Fibroblast of peridontal ligament (primary cell): ENCODE results near the gene MGRN1.

Experiments
- DNase-seq: peaks from one replicate; pipeline ENCODE4 v3.0.0-alpha.2; 2010; ENCODE audit errors: extremely low read depth

Gene MGRN1

DNA sequence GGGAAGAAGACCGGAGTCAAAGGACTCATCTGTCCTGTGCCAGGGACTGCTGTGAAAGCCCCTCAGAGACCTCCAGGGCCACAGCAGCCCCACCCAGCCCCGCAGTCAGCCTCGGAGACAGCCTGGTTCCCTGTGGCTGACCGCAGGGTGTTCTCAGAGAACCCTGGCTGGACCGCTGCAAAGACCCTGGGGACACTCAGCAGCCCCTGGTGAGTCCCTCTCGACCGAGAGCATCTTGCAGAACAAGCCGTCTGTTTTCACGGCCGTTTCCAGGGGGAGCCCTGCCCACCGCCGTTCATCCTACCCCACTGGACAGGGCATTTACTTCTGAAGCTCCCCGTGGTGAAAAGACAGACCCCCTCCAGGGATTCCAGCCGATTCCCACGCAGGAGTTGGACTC is 20.2 kb upstream of the MGRN1 start:
- no peak for DNase-seq

DNA sequence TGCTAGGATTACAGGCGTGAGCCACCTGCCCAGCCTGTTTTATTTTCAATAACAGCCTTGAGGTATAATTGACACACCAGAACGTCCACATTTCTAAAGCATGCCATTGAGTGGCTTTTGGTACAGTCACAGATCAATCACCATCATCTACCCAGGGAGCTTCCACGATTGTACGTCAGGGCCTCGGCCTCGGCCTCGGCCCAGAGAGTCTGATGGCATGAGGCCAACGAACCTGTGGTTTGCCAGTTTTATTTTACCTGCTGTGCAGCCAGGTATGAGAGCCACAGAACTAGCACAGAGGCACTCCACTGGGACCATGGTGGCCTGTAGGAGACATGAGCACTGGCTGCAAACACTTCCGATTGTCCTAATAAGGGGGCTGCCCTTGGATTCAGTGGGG is 18.3 kb upstream of the MGRN1 start:
- no peak for DNase-seq

DNA sequence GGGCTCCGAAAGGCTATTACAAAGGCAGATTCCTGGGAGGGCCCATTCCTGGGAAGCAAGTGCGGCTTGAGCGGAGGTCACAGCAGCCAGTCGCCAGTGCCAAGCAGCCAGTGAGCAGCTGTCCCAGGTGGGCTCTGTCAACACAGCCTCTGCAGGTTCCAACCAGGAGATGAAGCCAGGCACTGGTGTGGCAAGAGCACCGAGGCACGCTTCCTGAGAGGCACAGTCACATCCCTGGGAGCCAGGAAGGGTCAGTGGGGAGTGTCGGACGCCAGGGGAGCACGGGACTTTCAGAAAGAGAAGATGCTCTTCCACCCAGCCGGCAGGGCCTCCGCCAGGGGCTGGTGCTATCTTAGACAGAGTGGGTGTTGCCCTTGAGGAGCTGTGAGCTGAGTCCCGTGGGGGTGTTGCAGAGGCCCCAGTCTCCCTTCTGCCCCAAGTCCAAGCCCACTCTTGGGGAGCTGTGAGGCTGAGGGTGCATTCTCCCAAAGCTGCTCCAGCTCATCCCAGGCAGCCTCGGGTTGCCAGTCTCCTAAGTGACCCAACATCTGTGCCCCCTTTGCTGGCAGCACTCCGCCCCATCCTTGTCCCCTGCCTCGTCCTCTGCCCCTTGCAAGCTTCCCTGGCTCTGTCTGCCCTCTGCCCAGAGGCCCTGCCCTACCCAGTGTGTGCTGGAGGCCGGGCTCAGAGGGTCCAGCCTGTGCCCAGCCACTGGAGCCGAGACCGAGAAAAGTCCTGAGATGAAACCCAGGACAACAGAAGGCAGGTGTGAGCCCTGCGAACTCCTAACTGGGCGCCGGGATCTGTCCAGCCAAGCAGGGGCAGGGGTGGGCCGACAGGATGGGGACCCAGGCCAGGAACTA is 16.6 kb upstream of the MGRN1 start:
- DNase-seq = no peak

DNA sequence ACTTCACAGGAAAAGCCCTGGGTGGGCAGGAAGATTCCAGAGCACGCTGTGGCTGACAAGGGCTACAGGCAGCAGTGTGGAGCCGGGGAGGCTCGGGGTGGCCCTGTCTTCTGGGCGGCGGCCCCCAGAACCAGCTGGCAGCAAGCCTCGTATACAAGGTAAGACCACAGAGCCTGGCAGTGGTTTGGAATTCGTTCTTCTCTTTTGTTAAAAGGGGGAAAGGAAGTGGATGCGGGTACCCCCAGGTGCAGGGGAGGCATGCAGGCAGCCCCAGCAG is 16.0 kb upstream of the MGRN1 start:
- DNase-seq = no peak

DNA sequence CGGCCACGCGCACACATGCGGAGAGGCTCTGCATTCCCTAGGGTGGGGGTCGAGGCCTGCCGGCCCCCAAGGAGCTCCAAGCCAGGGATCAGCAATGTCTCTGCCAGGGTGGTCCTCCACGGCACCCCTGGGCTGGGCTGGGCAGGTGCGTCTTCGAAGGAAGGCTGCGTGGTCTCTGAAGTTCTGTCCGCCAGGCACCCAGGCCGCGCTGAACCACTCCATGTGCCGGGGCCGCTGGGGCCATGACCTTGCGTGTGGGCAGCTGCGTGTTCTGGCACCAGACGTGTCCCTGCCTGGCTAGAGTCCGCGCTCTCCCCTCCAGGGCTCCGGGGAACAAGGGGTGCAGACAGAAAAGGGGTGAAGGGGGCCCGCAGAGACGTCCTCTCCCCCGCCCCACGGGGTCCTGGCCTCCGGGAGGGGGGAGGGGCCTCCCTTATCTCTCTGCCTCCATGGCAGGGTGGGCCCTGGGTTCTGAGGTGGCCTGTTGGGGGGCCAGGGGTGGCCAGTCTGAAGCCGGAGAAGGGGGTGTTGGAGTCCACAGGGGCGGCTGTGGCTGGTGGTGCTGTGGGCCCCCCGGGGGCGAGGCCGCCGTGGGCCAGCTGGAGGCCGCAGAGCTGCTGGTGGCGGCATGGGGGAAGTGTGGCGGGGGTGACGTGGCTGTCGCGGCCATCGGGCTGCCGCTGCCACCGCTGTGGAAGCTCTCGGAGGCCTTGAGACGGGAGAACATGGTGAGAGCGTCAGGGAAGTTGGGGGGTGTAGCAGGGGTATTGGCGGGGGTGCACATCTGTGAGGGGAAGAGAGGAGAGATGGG is 15.2 kb upstream of the MGRN1 start:
- no peak for DNase-seq

DNA sequence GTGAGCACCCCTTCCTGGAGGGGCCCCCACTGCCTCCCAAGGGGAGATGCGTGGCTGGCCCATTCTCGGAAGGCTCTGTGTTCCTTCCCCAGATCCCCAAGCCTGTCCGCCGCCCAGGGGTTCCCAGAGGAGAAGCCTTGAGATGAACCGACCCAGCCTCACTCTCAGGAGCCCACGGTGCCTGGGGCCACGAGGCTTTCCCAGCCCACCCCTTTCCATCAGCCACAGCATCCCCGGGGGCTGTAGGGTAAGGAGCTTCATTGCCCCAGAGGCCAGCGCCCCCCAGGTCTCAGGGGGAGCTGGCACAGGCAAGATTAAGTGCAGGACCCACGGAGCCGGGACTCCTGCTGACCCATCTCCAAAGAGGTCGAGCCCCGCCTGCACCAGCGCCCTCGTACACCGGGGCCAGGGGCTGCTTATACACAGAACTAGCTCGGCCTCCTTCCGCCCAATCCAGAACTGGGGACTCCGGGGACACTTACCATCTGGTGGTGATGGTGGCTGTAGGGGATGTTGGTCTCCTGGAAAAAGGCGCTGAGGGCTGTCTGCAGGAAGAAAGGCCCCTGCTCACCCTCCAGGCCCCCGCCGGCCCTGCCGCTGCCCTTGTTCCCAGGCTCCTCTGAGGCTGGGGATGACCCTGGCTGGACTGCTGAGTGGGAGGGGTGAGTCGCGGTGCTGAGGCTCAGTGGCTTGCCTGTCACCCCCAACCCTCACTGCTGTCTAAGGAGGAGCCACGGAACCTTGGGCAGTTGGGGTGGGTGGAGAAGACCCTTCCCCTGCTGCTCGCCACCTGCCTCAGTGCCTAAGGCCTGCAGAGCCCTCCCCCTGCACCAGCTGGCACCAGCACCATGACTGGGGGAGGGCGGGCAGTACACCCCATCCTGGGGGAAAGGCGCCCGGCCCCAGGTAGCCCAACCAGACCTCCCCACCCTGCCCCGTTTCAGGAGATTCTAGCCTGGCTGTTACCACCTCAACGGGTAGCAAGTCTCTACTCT is 14.3 kb upstream of the MGRN1 start:
- DNase-seq = no peak

DNA sequence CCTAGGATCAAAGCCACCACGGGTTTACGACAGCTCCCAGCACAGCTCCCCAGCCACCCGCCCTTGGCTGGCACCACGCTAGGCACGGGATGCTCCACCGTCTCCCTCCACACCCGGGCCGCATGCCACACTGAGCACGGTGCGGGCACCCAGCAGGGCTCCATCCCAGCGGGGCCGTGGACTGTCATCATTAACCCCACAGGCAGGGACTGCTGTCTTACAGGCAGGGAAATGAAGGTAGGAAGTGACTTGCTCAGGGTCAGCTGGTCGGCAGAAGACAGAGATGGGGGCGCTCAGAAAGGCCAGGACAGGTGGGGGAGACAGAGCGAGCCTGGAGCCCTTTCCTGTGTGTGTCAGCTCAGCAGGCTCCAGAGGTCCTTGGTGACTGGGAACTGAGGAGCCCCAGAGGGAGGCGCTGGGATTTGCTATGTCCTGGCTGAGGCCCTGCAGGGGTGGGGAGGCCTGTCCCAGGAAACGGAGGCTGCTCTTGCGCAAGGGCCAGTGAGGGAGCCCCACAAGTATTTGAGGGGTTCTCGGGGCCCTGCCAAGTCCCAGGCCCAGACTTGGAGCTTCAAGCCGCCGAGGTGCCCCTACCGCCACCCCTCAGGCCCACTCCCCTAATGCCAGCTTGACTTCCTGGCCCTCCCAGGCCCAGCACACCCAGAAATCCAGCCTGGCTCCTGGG is 13.1 kb upstream of the MGRN1 start:
- DNase-seq = no peak

DNA sequence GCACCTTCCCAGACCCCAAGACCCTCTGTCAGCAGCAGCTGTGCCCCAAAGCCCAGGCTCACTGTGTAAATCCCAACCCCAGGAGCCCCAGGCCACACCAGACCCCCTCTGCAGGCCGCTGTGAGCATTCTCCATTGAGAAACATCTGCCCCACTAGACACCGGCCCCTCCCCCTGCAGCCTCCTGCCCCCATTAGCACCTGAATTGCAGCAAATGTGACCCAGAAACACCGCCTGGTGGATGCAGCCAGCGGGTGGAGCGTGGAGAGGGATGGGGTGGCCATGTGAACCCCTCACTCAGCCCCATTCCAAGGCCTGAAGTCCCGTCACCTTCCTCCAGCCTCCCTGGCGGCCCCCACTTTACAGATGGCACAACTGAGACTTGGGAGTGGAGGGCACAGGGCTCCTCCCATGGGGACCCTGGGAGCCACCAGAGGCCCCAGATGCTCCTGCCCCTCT is 12.1 kb upstream of the MGRN1 start:
- no peak for DNase-seq

DNA sequence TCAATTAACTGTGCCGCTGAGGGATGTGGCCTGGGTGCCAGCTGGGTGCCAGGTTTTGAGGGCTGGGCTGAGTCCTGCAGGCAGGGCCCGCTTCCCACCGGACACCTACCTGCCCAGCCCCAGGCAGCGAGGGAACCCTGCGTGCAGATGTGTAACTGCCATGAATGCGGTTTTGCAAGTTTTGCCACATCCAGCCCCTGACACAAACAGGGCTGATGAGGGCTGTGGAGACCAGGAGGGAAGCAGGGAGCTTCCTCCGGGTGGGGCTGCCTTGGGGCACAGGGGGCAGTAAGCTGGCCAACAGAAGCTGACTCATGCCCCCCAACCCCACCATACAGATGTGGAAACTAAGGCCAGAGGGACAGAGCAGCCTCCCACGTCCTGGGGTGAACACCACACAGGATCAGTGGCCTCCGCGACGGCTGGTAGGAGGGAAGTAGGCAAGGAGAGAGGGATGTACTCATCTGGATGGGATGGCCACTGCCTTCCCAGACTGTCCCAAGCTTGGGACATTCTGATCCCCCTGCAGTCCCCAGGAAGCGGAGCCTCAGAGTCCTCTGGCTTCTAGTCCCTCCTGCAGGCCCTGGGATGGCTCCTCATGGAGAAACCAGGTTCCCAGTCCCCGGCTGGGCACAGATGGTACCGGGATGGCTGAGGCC is 11.5 kb upstream of the MGRN1 start:
- no peak for DNase-seq

DNA sequence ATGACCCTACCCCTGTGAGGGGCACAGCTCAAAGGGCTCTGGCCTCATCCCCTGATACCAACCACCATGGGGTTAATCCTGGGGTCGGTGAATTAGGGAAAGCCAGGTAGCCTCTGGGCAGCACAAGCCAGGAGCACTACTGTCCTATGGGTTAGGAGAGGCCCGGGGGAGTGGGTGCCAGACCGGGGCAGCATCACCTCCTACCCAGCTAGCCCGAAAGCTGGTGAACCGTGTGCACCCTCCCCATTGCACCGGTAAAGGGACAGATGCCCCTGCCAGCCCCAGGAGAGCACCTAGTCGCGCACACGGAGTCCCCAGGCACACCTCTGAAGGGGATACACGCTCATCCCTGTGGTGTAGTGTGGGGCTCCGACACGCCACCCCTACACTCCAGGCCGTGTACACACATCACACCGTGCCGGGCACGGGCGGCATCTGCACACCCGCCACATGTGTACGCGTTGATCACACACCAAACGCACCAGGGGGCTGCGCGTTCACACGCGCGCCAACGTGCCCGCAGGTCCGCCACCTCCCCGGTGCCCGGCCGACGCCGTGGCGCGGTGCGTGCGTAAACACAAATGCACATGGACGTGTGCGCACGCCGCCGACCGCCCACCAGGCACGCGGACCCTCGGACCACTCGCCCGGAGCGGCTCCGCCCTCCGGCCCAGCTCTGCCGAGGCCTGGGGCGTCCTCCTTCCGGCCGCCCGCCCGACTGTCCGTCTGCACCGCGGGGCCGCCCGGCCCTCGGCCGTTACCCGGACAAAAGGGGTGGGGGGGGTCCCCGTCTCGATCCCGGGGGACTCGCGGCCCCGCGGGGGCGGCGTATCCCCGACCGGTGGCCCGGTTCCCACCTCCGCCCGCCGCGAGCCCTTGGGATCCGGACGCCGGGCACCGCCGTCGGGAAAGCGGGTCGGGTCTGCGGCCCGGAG is 10.7 kb upstream of the MGRN1 start:
- DNase-seq = peak; percentile 22

DNA sequence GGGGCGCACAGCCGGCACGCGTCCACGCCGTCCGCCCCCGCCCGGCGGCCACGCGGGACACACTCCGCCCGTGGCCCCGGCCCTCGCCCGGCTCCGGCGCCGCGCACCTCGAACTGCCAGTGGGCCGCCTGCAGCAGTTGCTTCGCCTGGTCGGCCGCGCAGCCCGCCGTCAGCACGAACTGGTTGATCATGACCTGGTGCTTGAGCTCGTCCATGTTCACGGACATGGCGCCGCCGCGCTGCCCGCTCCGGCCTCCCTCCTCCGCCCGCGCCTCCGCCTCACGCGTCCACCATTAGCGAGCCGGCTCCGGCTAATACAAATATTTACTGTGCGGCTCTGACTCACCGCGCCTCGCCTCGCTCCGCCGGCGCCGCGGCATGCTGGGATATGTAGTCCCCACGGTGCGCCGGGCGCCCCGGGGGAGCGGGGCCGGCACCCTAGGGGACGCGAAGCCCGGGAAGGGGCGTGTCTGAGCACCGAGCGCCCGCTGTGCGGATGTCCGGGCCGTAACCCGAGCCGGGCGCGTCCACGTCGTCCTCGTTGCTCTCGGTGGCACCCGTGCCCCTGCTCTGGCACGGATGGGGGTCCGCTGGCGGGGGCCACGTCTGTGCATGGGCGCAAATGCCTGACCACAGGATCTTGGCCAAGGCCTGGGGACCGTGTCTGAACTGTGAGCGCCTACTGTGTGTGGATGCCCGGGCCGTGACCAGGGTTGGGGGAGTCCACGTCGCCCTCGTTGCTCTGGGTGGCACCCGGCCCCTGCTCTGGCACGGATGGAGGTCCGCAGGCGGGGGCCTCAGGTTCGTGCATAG is 9.8 kb upstream of the MGRN1 start, which contains the start of gene UBALD1:
TSS of gene UBALD1 (minus strand) at position 318 of the 813 bp plus-strand sequence. CDS start at position 227, 91 bp downstream.
- DNase-seq = peak; percentile 76

DNA sequence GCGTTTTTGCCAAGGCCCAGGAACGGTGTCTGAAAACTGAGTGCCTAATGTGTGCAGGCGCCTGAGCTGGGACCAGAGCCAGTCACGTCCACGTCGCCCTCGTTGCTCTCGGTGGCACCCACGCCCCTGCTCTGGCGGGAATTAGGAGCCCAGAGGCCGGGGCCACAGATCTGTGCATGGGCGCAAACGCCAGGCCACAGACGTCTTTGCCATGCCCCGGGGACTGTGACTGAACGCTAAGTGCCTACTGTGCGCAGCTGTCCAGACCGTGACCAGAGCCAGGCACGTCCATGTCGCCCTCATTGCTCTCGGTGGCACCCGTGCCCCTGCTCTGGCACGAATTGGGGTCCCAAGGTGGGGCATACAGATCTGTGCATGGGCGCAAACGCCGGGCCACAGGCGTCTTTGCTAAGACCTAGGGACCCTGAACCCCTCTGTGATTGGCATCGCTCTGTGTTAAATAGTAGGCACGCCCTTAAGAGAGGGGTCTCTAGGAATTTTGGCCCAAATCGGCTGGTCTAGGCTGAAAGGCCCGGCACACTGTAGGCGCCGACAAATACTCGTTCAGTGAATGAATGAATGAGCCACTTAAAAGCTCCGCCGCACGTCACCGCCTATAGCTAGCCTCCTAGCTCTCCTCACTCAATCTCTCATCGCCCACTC is 9.1 kb upstream of the MGRN1 start:
- DNase-seq = no peak

DNA sequence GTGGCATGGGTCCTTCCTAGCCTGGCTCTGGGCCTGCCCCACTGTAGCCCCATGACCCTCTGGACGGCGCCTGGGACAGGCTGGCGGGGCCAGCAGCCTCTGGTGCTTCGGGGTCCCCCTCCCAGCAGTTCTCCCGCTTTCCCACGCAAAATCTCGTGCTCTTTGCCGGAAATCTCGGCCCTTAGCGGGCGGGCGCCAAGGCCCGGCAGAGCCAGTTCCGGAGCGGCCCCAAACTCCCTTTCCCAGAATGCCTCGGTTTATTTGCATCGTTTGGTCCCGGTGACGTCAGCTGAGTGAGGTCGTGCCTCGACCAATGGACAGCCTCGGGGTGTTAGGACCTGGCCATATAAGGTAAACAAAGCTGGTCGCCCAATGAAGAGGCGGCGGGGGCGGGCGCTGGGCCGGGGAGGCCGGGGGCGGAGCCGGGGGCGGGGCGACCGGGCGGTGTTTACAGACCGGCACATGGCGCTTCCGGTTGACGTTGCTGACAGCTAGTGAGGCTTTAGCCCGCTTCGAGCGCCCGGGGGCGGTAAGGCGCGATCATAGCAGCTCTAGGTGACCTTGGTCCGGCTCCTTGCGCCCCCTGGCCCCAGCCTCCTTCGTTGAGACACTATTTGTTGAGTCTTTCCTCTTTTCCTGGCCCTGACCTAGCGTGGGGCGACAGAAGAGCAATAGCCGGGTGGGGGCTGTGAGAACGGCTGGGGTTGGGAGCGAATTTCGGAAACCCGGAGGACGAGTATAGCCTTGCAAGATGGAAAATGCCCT is 8.4 kb upstream of the MGRN1 start:
- peak; percentile 100 for DNase-seq

DNA sequence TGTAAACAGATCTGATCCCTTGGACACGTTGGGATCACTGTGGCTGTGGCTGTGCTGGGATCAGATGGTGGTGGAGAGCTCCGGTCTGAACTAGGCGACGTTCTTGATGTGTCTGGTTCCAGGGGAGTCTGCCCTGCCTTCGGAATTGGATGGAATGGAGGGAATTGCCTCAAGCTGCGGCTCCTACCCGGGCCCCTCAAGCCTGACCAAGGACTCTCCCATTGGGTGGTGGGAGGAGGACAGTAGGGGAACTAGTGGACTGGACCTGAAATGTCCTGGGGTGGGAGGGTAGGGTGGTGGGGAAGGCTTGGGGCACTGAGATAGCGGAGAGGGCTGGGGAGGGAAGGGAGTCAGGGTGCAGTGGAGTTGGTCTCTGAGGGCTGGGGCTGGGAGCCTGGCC is 6.7 kb upstream of the MGRN1 start:
- no peak for DNase-seq

DNA sequence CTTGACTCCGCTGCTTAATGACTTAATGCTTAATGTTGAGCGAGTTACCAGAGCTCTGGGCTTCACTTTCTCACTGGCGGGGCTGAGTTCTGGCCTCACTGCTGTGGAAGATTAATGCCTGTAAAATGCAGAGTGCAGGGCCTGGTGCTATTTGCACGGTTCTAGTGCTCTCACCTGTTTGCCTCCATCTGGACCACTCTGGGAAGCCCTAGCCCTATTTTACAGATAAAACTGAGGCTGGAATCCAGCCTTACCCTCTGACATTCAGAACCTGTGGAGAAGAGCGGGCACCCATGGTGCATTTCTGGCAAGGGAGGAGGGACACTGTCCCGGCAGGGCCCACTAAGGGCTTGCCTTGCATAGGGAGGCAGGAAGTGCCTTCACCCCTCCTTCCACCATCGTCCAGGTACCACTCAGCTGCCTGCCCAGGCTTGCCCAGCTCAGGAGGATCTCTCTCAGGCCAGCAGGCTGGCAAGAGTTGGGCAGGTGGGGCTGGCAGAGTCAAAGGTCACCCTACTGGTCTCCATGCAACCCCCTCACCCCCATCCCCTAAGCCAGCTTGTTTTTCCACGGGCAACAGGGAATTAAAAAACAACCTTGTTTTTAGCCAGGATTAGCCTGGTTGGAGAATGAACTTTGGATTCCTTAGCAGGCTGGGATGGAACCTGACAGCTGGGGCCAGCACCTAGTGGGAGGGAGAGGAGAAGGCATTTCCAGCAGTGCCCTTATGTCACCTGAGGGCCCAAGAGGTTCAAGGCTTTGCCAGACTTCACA is 5.8 kb upstream of the MGRN1 start:
- DNase-seq = no peak

DNA sequence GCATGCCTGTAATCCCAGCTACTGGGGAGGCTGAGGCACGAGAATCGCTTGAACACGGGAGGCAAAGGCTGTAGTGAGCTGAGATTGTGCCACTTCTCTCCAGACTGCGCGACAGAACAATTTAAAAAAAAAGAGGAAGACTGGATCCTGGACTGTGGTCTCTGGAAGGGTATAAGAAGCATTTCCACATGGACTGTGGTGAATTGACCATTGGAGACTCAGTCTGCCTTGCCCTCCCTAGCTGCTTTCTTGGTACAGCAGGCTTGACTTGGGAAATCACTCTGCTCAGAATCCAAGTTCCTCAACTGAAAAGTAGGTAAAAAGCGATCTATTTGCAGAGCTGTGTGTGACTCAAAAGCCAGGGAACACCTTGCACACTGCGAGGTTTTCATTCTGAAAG is 1.0 kb upstream of the MGRN1 start:
- no peak for DNase-seq
